ENCODE results near the gene ENTHD1.
A peak's percentile ranks its signal among the peaks of the same experiment; 100 is the strongest.
"Not testable (repeated sequence)": the region's sequence is repeated elsewhere in the genome, so short reads cannot be mapped to it uniquely, and the experiment has no call there.

Gene ENTHD1

GRCh38 chr22:39776295-39777009, 117.1 kb downstream of the ENTHD1 start:
- no peak for DNase-seq

- no peak for DNase-seq
These were observed 119.5 kb downstream of the ENTHD1 start for GRCh38 chr22:39773976-39774539.

- DNase-seq = no peak
These were observed 120.1 kb downstream of the ENTHD1 start for GRCh38 chr22:39773503-39773902.

GRCh38 chr22:39771486-39771885, 122.1 kb downstream of the ENTHD1 start:
- no peak for DNase-seq

GRCh38 chr22:39765661-39766060, 127.9 kb downstream of the ENTHD1 start:
- no peak for DNase-seq

- DNase-seq = no peak
These were observed 128.5 kb downstream of the ENTHD1 start for GRCh38 chr22:39765046-39765445.

- no peak for DNase-seq
These were observed 130.3 kb downstream of the ENTHD1 start for GRCh38 chr22:39763276-39763675.

GRCh38 chr22:39750759-39751158, 142.8 kb downstream of the ENTHD1 start:
- DNase-seq = no peak

GRCh38 chr22:39748877-39749276, 144.7 kb downstream of the ENTHD1 start:
- peak; percentile 43 for DNase-seq

GRCh38 chr22:39746600-39747262, 146.8 kb downstream of the ENTHD1 start:
- no peak for DNase-seq

- no peak for DNase-seq
These were observed 147.8 kb downstream of the ENTHD1 start for GRCh38 chr22:39745789-39746188.

- no peak for DNase-seq
These were observed 149.2 kb downstream of the ENTHD1 start for GRCh38 chr22:39744353-39744752.

GRCh38 chr22:39743935-39744334, 149.6 kb downstream of the ENTHD1 start:
- DNase-seq = no peak

GRCh38 chr22:39739338-39740027, 154.1 kb downstream of the ENTHD1 start:
- DNase-seq = no peak

GRCh38 chr22:39738746-39739145, 154.8 kb downstream of the ENTHD1 start:
- no peak for DNase-seq

GRCh38 chr22:39735776-39736175, 157.8 kb downstream of the ENTHD1 start:
- no peak for DNase-seq

GRCh38 chr22:39734866-39735265, 158.7 kb downstream of the ENTHD1 start:
- no peak for DNase-seq

GRCh38 chr22:39734046-39734445, 159.5 kb downstream of the ENTHD1 start:
- not testable (repeated sequence) for DNase-seq

GRCh38 chr22:39733191-39733590, 160.4 kb downstream of the ENTHD1 start:
- no peak for DNase-seq

GRCh38 chr22:39732625-39733024, 160.9 kb downstream of the ENTHD1 start:
- DNase-seq = no peak

GRCh38 chr22:39731881-39732555, 161.5 kb downstream of the ENTHD1 start:
- DNase-seq = no peak

- DNase-seq = no peak
These were observed 162.1 kb downstream of the ENTHD1 start for GRCh38 chr22:39731481-39731880.

All from NCI-H510A (cell line).